Stimulated activated CD4-positive, alpha-beta T cell treated with anti-CD3 and anti-CD28 coated beads, TNF-alpha, amount 100 ng/mL, for 48 hours (primary cell): Measurements from ENCODE around the gene GGCX.

Experiments used
- DNase-seq, 3 donors: peaks; one replicate each; pipeline ENCODE4 v3.0.0-alpha.2; 2020; ENCODE audit warnings: low read depth in 3 of 3

The GGCX gene

GRCh38 chr2:85516653-85517389 lies 44.5 kb downstream of the GGCX start:
- DNase-seq: no peak

DNA sequence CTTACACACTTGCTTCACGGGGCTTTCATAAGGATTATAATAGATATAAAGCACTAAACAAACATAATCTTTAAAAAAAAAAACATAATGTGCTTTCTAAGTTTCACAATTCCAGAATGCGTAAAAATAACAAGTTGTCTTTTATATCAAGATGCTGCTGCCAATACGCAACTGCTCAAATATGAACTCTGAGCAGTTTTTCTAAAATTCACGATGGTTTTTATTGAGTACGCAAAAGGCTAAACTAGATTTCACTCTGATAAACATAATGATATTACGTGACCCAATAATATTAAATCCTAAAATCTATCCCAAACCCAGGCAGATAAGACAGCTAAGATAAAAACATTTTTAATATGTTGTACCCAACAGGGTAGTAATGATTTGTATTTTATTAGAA lies 47.0 kb downstream of the GGCX start:
- DNase-seq: no peak

GRCh38 chr2:85511008-85511811 lies 50.1 kb downstream of the GGCX start:
- no peak for DNase-seq

- no peak for DNase-seq
Measured at GRCh38 chr2:85506768-85507181, 54.5 kb downstream of the GGCX start.

DNA sequence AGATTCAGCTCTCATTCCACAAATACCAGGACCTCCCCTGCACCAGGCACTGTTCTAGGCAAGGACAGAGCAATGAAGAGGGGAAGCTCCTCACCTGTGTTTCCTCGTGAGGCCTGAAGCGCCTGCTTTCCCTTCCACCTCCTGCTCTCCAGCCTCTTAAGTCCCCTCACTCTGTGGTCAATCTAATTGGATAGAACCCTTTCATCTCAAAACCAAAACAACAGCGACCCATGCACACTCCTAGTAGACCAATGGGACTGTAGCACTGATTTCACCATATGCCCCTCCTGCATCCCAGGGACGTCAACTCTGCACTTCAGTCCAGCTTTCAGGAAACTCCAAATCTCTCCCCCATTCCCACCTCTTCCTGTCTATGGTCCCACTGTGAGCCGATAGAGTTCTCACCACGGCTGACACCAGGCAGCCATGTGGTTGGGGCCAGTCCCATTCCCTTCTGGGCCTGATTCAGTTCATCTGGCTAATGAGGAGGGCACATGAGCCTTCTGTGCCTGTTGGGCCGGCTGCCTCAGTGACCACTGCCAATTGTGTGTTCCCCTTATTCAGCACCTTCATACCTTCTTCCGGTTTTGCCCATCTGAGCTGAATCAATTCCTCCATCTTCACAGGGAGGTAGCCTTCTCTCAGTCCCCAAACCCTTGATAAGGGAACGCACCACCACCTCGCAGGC lies 55.6 kb downstream of the GGCX start:
- DNase-seq: no peak

DNA sequence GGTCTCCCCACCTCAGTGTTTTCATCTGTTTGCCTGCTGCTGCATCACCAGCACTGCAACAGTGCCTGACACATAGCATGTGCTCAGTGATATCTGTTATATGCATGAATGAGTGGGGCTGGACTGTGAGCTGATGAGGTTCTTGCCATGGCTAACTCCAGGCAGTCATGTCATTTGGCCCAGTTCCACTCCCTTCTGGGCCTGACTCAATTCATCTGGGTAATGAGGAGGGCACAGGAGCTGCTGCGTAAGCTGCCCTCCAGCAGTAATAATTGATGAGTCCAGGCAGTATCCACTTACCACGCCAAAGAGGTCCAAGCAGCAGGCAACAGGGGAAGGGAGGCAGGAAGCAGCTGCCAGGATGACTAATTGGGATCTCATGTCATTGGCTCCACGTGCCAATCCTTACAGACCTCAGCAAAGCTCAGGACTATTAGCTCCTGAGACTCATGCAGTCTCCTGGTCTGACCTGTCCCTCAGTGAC lies 56.5 kb downstream of the GGCX start:
- DNase-seq: no peak

DNA sequence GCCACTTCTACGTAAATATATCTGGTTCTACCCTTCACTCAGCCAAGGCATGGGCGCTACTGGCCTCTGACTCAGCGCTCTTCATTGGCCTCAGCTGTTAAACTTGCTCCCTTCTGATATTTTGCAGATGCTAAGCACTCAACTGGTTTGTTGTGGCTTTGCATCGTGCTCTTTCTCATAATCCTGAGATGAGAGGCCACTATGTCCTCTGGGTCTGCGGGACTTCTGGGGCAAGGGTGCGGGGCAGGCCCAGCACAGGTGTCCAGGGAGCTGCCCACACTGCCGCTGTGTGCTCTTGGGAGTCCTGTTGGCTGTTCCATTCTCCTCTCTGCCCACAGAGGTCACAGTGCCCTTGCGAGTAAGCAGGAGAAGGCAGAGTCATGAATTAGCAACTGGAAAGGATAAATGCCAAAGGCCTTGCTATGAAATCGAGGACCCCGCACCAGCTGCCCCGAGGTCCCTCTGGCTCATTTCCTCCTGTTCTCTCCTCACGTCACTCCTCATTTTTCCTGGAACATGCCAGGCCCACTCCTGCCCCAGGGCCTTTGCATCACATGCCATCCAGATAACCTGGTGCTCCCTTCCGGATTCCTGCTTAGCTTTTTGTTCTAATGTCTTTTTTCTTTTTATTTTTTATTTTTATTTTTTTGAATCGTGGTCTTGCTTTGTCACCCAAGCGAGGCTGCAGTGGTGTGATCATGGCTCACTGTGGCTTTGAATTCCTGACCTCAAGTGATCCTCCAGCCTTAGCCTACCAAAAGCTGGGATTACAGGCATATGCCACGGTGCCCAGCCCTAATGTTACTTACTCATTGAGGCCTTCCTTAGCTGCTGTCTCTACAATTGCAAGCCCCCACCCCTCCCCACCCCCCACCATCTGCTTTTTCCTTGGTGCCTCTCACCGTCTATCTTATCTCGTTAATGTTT lies 57.2 kb downstream of the GGCX start:
- no peak for DNase-seq

- no peak for DNase-seq
Measured at GRCh38 chr2:85503168-85503850, 58.0 kb downstream of the GGCX start.

DNA sequence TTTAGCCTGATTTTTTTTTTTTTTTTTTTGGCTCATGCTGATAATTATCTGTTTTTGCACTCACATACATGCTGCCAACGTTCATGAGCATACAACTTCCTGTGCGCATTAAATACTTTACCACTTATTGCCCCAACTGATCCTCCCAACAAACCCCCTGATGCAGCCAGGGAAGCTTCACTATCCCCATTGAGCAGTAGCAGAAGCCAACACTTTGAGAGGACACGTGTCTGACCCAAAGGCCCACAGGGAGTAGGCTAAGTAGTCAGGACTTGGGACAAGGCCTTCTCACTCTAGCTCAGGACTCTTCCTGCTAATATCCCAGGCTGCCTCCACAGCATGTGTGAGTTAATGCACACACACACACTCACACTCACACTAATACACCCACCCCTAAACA lies 58.6 kb downstream of the GGCX start:
- no peak for DNase-seq

DNA sequence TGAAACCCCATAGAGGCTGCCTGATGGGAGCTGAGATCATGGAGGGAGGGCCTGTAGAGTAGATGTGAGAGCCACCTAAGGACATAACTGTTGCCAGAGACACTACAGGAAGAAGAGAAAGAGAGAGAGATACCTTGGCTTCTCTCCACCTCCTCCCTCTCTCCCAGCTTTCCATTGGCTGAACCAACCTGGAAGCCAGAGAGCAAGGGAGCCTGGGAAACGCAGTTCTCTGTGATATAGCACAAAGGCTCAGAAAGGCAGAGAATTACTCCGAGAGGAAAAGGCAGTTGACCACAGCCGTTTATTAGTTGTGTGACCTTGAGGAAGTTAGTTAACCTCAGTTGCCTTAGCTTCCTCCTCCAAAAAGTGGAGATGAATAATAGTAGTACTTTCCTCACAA lies 60.0 kb downstream of the GGCX start:
- no peak for DNase-seq

DNA sequence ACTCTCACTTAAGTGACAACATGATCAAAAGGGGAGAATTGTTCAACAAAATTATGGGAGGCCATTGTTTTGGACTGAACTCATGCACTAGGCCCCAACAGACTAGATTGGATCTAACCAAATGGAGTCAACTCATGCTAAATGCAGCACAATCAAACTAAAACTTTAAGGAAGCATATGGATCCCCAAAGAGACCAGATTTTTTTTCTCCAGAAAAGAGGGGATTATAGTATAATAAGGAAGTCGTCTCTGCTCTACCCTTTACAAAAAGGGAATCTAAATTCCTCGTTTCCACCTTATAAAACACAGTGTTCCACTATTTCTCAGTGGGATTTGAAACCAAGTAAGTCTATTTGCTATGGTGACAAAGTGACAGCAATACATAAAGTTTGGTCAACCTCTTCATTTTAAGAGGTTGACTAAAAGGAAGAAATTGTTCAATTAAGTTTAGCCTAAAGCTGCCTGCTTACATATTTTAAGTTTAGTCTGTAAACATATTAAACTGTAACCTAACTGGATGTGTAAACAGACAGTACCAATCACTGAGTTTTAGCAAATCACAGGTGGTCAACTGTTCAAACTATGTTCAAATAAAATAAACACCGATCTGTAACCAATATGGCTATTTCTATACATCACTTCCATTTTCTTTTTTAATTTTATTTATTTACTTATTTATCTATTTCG lies 63.2 kb downstream of the GGCX start:
- no peak for DNase-seq

GRCh38 chr2:85496436-85496835 lies 64.9 kb downstream of the GGCX start:
- no peak for DNase-seq
